Measurements from ENCODE around the gene BCDIN3D.

Gene BCDIN3D

DNA sequence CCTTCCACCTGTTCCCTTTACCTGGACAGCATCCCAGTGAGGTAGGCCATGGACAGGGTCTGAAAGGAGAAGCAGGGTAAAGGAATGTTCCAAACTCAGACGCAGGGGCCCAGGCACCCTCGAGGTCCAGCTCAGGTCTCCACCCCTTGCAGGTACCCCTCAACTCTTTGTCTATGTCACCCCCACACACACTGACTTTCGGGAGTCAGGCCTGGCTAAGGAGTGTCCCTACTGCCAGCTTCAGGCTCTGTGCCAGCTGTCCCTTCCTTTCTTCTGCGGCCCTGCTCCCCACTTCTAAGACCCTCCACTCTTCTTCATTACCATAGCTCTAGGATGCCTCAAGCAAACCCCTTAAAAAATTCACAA is 47.2 kb upstream of the BCDIN3D start:
- TF ChIP-seq REST (IDR thresholded peaks at IDR 0.05; ENCODE audit: insufficient read depth in 1 of 2, low read depth in 2 of 2, low read length in 2 of 2) (no peak), SIN3A (IDR thresholded peaks at IDR 0.05; ENCODE audit: borderline replicate concordance, insufficient read depth, low read length) (no peak), FOXP2 (optimal IDR thresholded peaks at IDR 0.05; ENCODE audit: borderline replicate concordance, extremely low read depth, extremely low read length, insufficient read depth) (no peak), POLR2AphosphoS5 (IDR thresholded peaks at IDR 0.05; ENCODE audit: low read depth, low read length) (no peak), TAF1 (IDR thresholded peaks at IDR 0.05; ENCODE audit: borderline replicate concordance, insufficient read depth, low read length) (no peak)

- no peak for TF ChIP-seq REST (IDR thresholded peaks at IDR 0.05; ENCODE audit: insufficient read depth in 1 of 2, low read depth in 2 of 2, low read length in 2 of 2)
- TF ChIP-seq POLR2AphosphoS5 (IDR thresholded peaks at IDR 0.05; ENCODE audit: low read depth, low read length) = no peak
Observed at GRCh38 chr12:49889361-49890095, 46.6 kb upstream of the BCDIN3D start.

DNA sequence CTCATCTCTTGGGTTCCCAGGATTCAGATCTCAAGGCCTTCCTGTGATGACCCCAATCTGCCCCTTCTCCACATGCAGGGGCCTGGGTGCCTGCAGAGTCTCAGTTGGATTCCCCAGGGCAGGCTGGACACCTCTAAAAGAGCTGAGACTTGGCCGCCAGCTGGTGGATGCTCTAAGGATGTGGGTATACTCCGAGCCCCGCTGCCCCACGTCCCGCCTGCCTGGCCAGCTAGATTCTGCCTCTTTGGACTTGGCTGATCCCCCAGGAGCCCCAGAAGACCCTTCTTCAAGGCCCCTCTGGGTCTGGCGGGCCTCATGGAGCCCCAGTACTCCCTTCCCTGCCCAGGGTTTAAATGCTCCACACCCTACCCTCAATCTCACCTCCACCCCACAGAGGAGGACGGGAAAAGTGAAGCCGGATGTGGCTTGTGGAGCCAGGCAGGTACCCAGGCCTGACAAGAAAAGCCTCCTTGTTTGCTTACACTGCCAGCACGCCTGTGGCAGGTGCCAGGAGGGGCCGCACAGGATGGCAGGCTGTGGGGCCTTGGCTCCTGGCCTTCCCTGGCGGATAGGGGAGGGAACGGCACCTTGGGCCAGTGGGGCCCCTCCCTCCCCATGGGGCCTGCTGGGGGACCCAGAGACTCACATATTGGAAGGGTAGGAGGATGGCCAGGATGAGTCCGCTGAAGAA is 45.7 kb upstream of the BCDIN3D start:
- TF ChIP-seq TAF1 (IDR thresholded peaks at IDR 0.05; ENCODE audit: borderline replicate concordance, insufficient read depth, low read length) (no peak), POLR2AphosphoS5 (IDR thresholded peaks at IDR 0.05; ENCODE audit: low read depth, low read length) (no peak), SIN3A (IDR thresholded peaks at IDR 0.05; ENCODE audit: borderline replicate concordance, insufficient read depth, low read length) (no peak), FOXP2 (optimal IDR thresholded peaks at IDR 0.05; ENCODE audit: borderline replicate concordance, extremely low read depth, extremely low read length, insufficient read depth) (no peak), REST (IDR thresholded peaks at IDR 0.05; ENCODE audit: insufficient read depth in 1 of 2, low read depth in 2 of 2, low read length in 2 of 2) (no peak)

GRCh38 chr12:49887536-49888401 is 44.9 kb upstream of the BCDIN3D start:
- TF ChIP-seq FOXP2 (optimal IDR thresholded peaks at IDR 0.05; ENCODE audit: borderline replicate concordance, extremely low read depth, extremely low read length, insufficient read depth) (no peak), SIN3A (IDR thresholded peaks at IDR 0.05; ENCODE audit: borderline replicate concordance, insufficient read depth, low read length) (no peak), TAF1 (IDR thresholded peaks at IDR 0.05; ENCODE audit: borderline replicate concordance, insufficient read depth, low read length) (no peak), POLR2AphosphoS5 (IDR thresholded peaks at IDR 0.05; ENCODE audit: low read depth, low read length) (no peak), REST (IDR thresholded peaks at IDR 0.05; ENCODE audit: insufficient read depth in 1 of 2, low read depth in 2 of 2, low read length in 2 of 2) (no peak)
